PC-9 (cell line): Measurements from ENCODE around the gene COL16A1. TPM values are rescaled to one million over a fixed set of nuclear protein-coding genes. Genes with fewer than 3 reads are reported as not detected.
A peak's percentile ranks its signal among the peaks of the same experiment; 100 is the strongest.

Experiments used
- Bru-seq: library from RNA; stranded (reverse); fragments of 400-500 nt; gene quantifications from one replicate; lab custom pipeline; 2021; lab: Mats Ljungman, UMichigan
- BruChase-seq, 2 experiments: library from RNA; stranded (reverse); fragments of 400-500 nt; gene quantifications; one replicate each; lab custom pipeline; 2021; lab: Mats Ljungman, UMichigan
- BruUV-seq: library from RNA; stranded (reverse); fragments of 400-500 nt; replicated peaks from 2 replicates; lab custom pipeline; 2021; lab: Mats Ljungman, UMichigan
- CTCF ChIA-PET: fragments of 300-600 bp; sonication (Branson Sonifier 250); formaldehyde crosslinking; loops from one replicate; lab custom pipeline; 2022; ENCODE audit warnings: antibody characterized with exemption; lab: Charles Lee
- POLR2A ChIA-PET: fragments of 300-600 bp; sonication (Branson Sonifier 250); formaldehyde crosslinking; loops from one replicate; lab custom pipeline; 2022; ENCODE audit warnings: antibody characterized with exemption; ENCODE audit not compliant: unreplicated experiment; lab: Charles Lee
- DNase-seq, 2 experiments: peaks; one replicate each; pipeline versions ENCODE4 v3.0.0 to v3.0.0-alpha.2; 2015 to 2022; ENCODE audit warnings: mixed read lengths in 1 of 2
- H2AFZ ChIP-seq: fragments of 200-600 bp; sonication (generic); 2 replicates; pipeline ENCODE4 v1.8.1; 2017; ENCODE audit warnings: antibody characterized with exemption
- H3F3A ChIP-seq: fragments of 200-600 bp; sonication (generic); 2 replicates; pipeline ENCODE4 v1.8.1; 2017; ENCODE audit warnings: antibody characterized with exemption, mild to moderate bottlenecking, low read depth; ENCODE audit not compliant: insufficient read depth
- H3K27ac ChIP-seq: fragments of 200-600 bp; sonication (generic); 2 replicates; pipeline ENCODE4 v1.6.1; 2016; ENCODE audit warnings: mixed run types
- H3K27me3 ChIP-seq: fragments of 200-600 bp; sonication (generic); 2 replicates; pipeline ENCODE4 v1.6.1; 2016; ENCODE audit warnings: low read depth, mixed run types; ENCODE audit not compliant: insufficient read depth
- H3K36me3 ChIP-seq: fragments of 200-600 bp; sonication (generic); 2 replicates; pipeline ENCODE4 v1.6.1; 2016; ENCODE audit warnings: low read depth, mixed run types
- H3K4me1 ChIP-seq: fragments of 200-600 bp; sonication (generic); replicated peaks from 2 replicates; pipeline ENCODE4 v1.6.1; 2016; ENCODE audit warnings: mixed run types; ENCODE audit not compliant: insufficient read depth
- H3K4me2 ChIP-seq: fragments of 200-600 bp; sonication (generic); 2 replicates; pipeline ENCODE4 v1.6.1; 2017; ENCODE audit warnings: mixed run types
- H3K4me3 ChIP-seq: fragments of 200-600 bp; sonication (generic); 2 replicates; pipeline ENCODE4 v1.6.1; 2016; ENCODE audit warnings: mixed run types
- H3K79me2 ChIP-seq: fragments of 200-600 bp; sonication (generic); 2 replicates; pipeline ENCODE4 v1.6.1; 2017; ENCODE audit warnings: low read depth, mixed run types
- H3K9me2 ChIP-seq: fragments of 200-600 bp; sonication (generic); 2 replicates; pipeline ENCODE4 v1.8.1; 2017; ENCODE audit warnings: mild to moderate bottlenecking; ENCODE audit not compliant: insufficient read depth
- H3K9me3 ChIP-seq: fragments of 200-600 bp; sonication (generic); 2 replicates; pipeline ENCODE4 v1.8.1; 2016; ENCODE audit warnings: low read depth; ENCODE audit not compliant: insufficient read depth
- H4K20me1 ChIP-seq: fragments of 200-600 bp; sonication (generic); 2 replicates; pipeline ENCODE4 v1.8.1; 2017; ENCODE audit not compliant: insufficient read depth
- EZH2 ChIP-seq: fragments of 200-600 bp; sonication (generic); IDR thresholded peaks from 2 replicates; pipeline ENCODE4 v1.8.0; 2017; ENCODE audit warnings: antibody characterized with exemption, low read depth
- intact Hi-C: fragments of 100-400 bp; cut with micrococcal nuclease; formaldehyde crosslinking; loops from one replicate; pipeline ENCODE4 v1.10.0; 2022; ENCODE audit not compliant: unreplicated experiment
- long read RNA-seq: library from polyadenylated mRNA; stranded (forward); transcript quantifications from one replicate; pipeline ENCODE4 v2.0.0, GENCODE V29; 2022
- total RNA-seq: library from RNA; stranded (reverse); gene quantifications from 2 replicates; pipeline ENCODE4 v1.2.3, GENCODE V29; 2021
- TF ChIP-seq, protein P1 (sequence below): fragments of 200-600 bp; sonication (generic); conservative IDR thresholded peaks from 2 replicates; pipeline ENCODE4 v1.6.1; 2017; ENCODE audit warnings: mixed run types, antibody characterized with exemption, mild to moderate bottlenecking, moderate library complexity

Gene COL16A1
- total RNA-seq (3.6 and 4.8 TPM in 2 replicates), Bru-seq, nascent RNA (percentile 24 among the genes with signal in this experiment), BruChase-seq, experiment 1, labeled RNA remaining after a 2-hour chase (percentile 27 among the genes with signal in this experiment), BruChase-seq, experiment 2, labeled RNA remaining after a 6-hour chase (percentile 30 among the genes with signal in this experiment)
- long read RNA-seq, partial matches to known transcripts: 0 of 1 reads
- long read RNA-seq, other reads (novel, unspliced or antisense): 1 of 1 reads

DNA sequence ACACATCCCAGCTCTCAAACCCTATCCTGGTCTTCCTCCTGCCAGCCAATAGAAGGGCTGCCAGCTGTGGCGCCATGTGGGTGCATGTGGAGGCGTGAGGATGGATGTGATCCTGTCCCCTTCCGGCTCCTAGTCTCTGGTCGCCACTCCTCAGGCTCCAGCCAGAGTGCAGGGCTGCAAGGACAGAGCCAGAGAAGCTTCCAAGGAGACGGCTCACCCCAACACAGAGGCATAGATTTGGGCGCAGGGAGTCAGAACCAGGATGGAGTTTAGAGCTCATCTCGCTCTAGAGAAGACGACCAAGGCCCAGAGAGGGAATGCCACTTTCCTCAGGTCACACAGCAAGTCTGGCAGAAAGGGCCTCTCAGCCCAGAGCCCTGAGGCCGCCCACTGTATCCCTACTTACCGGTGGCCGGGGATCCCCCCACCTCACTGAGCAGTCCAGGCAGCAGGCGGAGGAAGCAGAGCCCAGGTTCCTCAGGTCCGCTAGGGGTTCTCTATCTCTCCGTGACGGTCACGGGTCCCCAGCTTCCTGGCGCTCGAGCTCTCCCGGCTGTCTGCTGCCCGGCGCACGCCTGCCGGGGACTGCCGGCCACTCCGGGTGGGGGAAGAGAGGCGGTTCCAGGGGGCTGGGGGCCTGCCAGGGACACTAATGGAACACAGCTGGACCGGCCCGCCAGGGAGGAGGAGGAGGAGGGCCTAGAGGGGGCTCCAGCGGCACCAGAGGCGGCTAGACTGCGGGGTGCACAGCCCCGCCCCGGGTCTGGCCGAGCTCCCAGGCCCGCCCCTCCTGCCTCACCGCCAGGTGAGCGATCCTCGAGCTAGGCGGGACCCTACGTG is at the start of gene COL16A1:
Gene COL16A1 (minus strand): TSS at position 587 of the 840 bp plus-strand sequence. CDS start 1,824 bp downstream, outside the sequence.
- intact Hi-C loops: loop anchor here (5.0 kb wide), 1 partner anchor 36 kb away; no protein-coding TSS in a partner anchor
- peaks cover 60% of the 10 kb centered on the region for H3K4me1 ChIP-seq

DNA sequence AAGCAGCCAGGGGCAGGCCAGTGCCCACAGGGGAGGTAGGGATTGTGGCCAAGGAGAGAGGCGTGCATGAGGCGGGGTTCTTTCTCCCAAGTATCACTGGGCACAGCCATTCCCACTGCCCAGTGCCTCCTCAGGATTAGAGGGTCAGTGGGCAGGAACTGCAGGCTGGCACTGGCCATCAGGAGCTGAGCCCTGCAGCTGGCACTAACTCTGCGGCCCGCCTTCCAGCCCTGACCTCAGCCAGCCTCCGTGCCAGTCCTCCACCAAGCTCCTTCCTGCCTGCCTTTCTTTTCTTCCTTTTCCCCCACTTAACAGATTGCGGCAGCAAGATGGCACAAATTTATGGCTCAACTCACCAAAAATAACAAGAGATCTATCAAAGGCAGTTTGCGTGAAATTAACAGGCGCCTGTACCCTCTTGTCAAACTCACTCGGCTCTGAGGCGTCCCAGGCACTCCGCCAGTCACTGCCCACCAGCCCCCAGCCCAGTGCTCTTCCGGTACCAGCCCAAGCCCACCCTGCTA is 49.2 kb upstream of the COL16A1 start:
- no peak overlapping the region for H3K4me3 ChIP-seq
- H3K4me2 ChIP-seq: no peak overlapping the region
- H3K9me2 ChIP-seq: no peaks in the 10 kb centered on the region
- POLR2A ChIA-PET: no interaction called here
- H3K27ac ChIP-seq: no peak overlapping the region
- no peaks in the 10 kb centered on the region for H3K79me2 ChIP-seq
- H3K9me3 ChIP-seq: no peaks in the 10 kb centered on the region
- TF ChIP-seq, protein P1, sequence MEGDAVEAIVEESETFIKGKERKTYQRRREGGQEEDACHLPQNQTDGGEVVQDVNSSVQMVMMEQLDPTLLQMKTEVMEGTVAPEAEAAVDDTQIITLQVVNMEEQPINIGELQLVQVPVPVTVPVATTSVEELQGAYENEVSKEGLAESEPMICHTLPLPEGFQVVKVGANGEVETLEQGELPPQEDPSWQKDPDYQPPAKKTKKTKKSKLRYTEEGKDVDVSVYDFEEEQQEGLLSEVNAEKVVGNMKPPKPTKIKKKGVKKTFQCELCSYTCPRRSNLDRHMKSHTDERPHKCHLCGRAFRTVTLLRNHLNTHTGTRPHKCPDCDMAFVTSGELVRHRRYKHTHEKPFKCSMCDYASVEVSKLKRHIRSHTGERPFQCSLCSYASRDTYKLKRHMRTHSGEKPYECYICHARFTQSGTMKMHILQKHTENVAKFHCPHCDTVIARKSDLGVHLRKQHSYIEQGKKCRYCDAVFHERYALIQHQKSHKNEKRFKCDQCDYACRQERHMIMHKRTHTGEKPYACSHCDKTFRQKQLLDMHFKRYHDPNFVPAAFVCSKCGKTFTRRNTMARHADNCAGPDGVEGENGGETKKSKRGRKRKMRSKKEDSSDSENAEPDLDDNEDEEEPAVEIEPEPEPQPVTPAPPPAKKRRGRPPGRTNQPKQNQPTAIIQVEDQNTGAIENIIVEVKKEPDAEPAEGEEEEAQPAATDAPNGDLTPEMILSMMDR: no peak
- no peak for TF ChIP-seq EZH2
- BruUV-seq: no TSS peak
- no peaks in the 10 kb centered on the region for H3K27me3 ChIP-seq
- CTCF ChIA-PET: interaction anchor here (0.7 kb wide), 1 partner anchor 468 kb away, joined by 3 read pairs; no protein-coding TSS in a partner anchor
- H2AFZ ChIP-seq: no peak overlapping the region
- no peaks in the 10 kb centered on the region for H3K36me3 ChIP-seq
- intact Hi-C loops: no loop called here
- H3F3A ChIP-seq: peaks cover 29% of the 10 kb centered on the region
- H4K20me1 ChIP-seq: no peaks in the 10 kb centered on the region; the same call in 1 of the 2 replicates
- H3K4me1 ChIP-seq: peaks cover 19% of the 10 kb centered on the region
- DNase-seq: no peak

More for the DNA sequence above, at the start of gene COL16A1:
- BruUV-seq: no TSS peak
- H3K79me2 ChIP-seq: no peaks in the 10 kb centered on the region
- ChIA-PET CTCF (interaction anchor here (0.6 kb wide), 1 partner anchor 139 kb away, joined by 5 read pairs; no protein-coding TSS in a partner anchor), POLR2A (interaction anchor here (0.5 to 0.6 kb wide), 2 partner anchors 34 to 311 kb away, joined by 3 read pairs; no protein-coding TSS in a partner anchor)
- TF ChIP-seq, protein P1: no peak
- TF ChIP-seq EZH2: no peak
- H3K4me3 ChIP-seq: no peak within 1 kb of the TSS
- H3F3A ChIP-seq: peaks cover 51% of the 10 kb centered on the region
- no peaks in the 10 kb centered on the region for H3K9me2 ChIP-seq
- no peaks in the 10 kb centered on the region for H4K20me1 ChIP-seq
- H3K36me3 ChIP-seq: no peaks in the 10 kb centered on the region
- no peak for DNase-seq
- H2AFZ ChIP-seq: no peak within 1 kb of the TSS
- H3K4me2 ChIP-seq: 0 out of 2 replicates have a peak within 1 kb of the TSS, but pooled peaks have one; percentile 35
- no peak within 1 kb of the TSS for H3K27ac ChIP-seq
- no peaks in the 10 kb centered on the region for H3K27me3 ChIP-seq
- no peaks in the 10 kb centered on the region for H3K9me3 ChIP-seq

DNA sequence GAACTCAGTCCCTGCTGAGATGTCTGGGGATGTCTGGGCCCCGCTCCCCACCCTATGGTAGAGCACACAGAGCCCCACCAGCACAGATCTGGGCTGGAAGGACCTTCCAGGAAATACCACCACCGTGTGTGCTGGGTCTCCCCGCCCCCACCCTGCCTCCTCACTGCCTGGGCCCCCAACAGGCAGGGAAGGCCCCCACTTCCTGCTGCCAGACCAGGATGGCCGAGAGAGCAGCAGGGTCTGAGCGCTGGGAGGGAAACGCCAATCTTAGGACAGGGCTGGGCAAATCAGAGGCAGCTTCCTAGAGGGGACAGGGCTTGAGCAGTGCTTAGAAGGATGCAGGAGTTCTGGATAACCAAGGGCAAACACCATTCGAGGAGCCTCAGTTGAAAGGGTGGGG is 48.4 kb upstream of the COL16A1 start:
- ChIA-PET CTCF (no interaction called here), POLR2A (no interaction called here)
- no peaks in the 10 kb centered on the region for H3K27me3 ChIP-seq
- H3K27ac ChIP-seq: no peak overlapping the region
- H2AFZ ChIP-seq: no peak overlapping the region
- H3K9me3 ChIP-seq: no peaks in the 10 kb centered on the region
- intact Hi-C loops: no loop called here
- TF ChIP-seq, protein P1: no peak
- no peak for TF ChIP-seq EZH2
- no peaks in the 10 kb centered on the region for H3K79me2 ChIP-seq
- no peak for DNase-seq
- no peaks in the 10 kb centered on the region; the same call in 1 of the 2 replicates for H4K20me1 ChIP-seq
- H3K4me1 ChIP-seq: peaks cover 19% of the 10 kb centered on the region
- no peaks in the 10 kb centered on the region for H3K9me2 ChIP-seq
- H3K4me2 ChIP-seq: no peak overlapping the region
- no TSS peak for BruUV-seq
- H3K36me3 ChIP-seq: no peaks in the 10 kb centered on the region
- H3K4me3 ChIP-seq: no peak overlapping the region
- peaks cover 24% of the 10 kb centered on the region for H3F3A ChIP-seq
